ENCODE measurements around the gene C17orf107.

C17orf107 gene

DNA sequence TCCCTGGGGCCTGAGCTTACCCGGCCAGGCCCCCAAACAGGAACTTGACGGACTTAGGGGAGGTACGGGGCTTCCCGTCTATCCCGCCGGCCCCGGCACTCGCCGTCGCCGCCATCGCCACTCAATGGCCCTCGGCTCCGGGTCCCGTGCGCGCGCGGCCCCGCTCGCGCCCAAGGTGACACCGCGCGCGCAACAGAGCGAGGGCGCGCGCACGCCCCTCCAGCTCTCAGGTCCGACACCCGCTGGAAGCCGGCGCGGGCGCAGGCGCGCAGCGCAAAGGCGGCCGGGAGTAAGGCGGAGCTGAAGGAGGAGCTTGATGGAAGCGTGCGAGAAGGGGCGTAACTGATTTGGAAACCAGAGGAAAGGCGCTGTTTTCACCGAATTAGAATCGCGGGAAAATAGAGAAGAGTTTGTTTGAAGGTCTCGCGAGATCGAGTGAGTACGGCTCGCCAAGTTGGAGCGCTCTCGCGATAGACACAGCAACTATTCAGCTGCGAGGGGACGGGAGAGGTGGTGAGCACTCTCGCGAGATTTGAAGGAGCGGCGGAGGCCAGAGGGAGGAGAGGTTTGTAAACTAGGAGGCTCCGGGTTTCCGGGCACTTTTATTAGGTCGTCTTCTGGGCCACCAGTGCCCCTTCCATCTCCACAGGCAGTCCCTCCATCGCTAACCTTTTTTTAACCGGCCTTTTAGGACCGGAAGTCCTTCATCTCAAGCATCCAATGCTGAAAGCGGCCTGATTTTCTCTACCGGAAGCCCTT is 40.6 kb downstream of the C17orf107 start, which contains the start of the genes RNF167 and SLC25A11:
RNF167 (plus strand) TSS at position 473 of the 759 bp plus-strand sequence. CDS start 642 bp downstream, outside the sequence.
SLC25A11 (minus strand) TSS at position 251 of the 759 bp plus-strand sequence; CDS start at position 115, 136 bp downstream.
- no peak for TF ChIP-seq CTCF (IDR thresholded peaks at IDR 0.05)

DNA sequence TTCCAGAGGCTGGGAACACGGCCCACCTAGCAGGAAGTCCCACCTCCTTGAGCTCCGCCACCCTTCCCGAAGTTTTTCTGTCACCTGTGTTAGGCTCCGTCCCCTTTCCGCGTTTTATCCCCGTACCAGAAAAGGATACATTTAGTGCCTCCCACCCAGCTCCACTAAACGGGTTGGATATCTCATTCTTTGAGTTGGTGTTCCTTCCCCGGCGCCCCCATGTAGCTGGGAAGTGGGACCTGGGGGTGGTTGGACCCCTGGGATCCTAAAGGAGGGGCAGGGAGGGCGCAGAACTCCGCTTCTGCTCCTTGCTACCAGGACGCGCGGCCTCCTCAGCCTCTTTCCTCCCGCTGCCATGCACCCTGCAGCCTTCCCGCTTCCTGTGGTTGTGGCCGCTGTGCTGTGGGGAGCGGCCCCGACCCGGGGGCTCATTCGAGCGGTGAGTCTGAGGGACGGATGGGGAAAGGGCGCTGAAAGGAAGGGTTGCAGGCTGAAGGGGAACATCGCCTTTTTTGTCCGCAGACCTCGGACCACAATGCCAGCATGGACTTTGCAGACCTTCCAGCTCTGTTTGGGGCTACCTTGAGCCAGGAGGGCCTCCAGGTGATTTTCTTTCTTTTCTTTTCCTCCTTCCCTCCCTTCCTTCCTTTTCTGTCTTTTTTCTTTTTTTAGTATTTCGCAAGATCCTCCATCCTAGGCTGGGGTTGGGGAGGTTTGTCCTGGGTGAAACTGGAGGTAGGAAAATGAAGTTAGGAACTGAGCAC is 41.4 kb downstream of the C17orf107 start:
- no peak for TF ChIP-seq CTCF (IDR thresholded peaks at IDR 0.05)

GRCh38 chr17:4941319-4941610 is 41.9 kb downstream of the C17orf107 start:
- TF ChIP-seq CTCF (IDR thresholded peaks at IDR 0.05) = no peak

- TF ChIP-seq CTCF (IDR thresholded peaks at IDR 0.05) = no peak
Measured at GRCh38 chr17:4942760-4943508, 43.6 kb downstream of the C17orf107 start.

- TF ChIP-seq CTCF (IDR thresholded peaks at IDR 0.05) = no peak
Measured at GRCh38 chr17:4944163-4944553, 44.8 kb downstream of the C17orf107 start.

DNA sequence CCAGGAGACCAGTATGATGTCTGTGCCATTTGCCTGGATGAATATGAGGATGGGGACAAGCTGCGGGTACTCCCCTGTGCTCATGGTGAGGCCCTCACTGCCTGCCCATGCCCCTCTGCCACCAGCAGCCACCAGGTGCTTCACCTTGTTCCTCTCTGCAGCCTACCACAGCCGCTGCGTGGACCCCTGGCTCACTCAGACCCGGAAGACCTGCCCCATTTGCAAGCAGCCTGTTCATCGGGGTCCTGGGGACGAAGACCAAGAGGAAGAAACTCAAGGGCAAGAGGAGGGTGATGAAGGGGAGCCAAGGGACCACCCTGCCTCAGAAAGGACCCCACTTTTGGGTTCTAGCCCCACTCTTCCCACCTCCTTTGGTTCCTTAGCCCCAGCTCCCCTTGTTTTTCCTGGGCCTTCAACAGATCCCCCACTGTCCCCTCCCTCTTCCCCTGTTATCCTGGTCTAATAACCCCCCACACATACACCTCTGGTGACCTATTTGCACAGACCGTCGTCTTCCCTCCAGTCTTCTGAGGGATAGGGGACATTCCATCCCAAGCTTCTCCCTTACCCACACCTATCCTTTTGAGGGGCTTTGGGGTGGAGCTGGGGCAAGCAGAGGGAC is 45.3 kb downstream of the C17orf107 start:
- TF ChIP-seq CTCF (IDR thresholded peaks at IDR 0.05) = no peak
